Astrocyte (in vitro differentiated cells and primary cell): ENCODE results near the gene DDOST.

ENCODE experiments used
- CTCF ChIP-seq: IDR thresholded peaks from 2 replicates; pipeline ENCODE4 v1.5.1; 2011; ENCODE audit warnings: low read depth, mild to moderate bottlenecking, inconsistent platforms, low read length, moderate library complexity; ENCODE audit not compliant: insufficient read depth
- EZH2 ChIP-seq: IDR thresholded peaks from 2 replicates; pipeline ENCODE4 v1.6.1; 2012; ENCODE audit warnings: mild to moderate bottlenecking, low read length, inconsistent platforms; ENCODE audit not compliant: insufficient read depth

DNA sequence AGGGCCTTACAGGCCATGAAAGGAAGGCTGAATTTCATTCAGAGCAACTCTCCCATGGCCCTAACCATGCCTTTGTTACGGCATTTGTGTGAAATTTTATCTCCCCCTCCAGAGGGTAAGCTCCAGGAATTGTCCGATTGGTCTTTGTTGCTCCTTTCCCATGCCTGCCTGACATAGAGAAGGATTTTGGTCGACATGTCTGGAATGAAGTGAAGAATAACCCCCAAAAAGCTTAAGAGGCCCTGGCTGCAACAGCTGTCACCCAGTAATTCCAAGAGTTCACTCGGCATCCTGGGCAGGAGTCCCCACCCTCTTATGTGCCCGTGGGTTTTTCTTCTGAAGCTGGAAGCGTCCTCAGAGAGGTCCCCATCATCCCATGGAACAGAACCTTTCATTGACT is 51.6 kb downstream of the DDOST start:
- no peak for TF ChIP-seq EZH2
- TF ChIP-seq CTCF: no peak
